ENCODE data around the gene POMGNT1.
"Not testable (repeated sequence)": the region's sequence is repeated elsewhere in the genome, so short reads cannot be mapped to it uniquely, and the experiment has no call there.

POMGNT1 gene

GRCh38 chr1:46197964-46198811 is at the start of gene POMGNT1:
Gene POMGNT1, minus strand, starts transcription at chr1:46198434. Its CDS starts 613 bp downstream, at chr1:46197821.
- H3K4me3 Mint-ChIP-seq, result peak within 1 kb of the TSS; percentile 83
- H3K4me1 Mint-ChIP-seq (ENCODE audit: low read depth), result peaks cover 15% of the 10 kb centered on the region
- no peaks in the 10 kb centered on the region for H3K9me3 Mint-ChIP-seq
- H3K36me3 Mint-ChIP-seq (ENCODE audit: low read depth), result peaks cover 11% of the 10 kb centered on the region
- peak within 1 kb of the TSS; percentile 67 for H3K27ac Mint-ChIP-seq
- no peaks in the 10 kb centered on the region for H3K27me3 Mint-ChIP-seq (ENCODE audit: low read depth)

GRCh38 chr1:46247436-46248121 is 49.3 kb upstream of the POMGNT1 start, which contains the start of gene RAD54L:
Gene RAD54L, plus strand, starts transcription at chr1:46247763. Its CDS starts 643 bp downstream, at chr1:46248406.
- Mint-ChIP-seq H3K4me3 (peak within 1 kb of the TSS; percentile 96), H3K27ac (peak within 1 kb of the TSS; percentile 93), H3K36me3 (ENCODE audit: low read depth) (peaks cover 22% of the 10 kb centered on the region), H3K4me1 (ENCODE audit: low read depth) (peaks cover 31% of the 10 kb centered on the region), H3K9me3 (no peaks in the 10 kb centered on the region), H3K27me3 (ENCODE audit: low read depth) (no peaks in the 10 kb centered on the region)

- Mint-ChIP-seq H3K36me3 (ENCODE audit: low read depth) (peaks cover 14% of the 10 kb centered on the region), H3K4me1 (ENCODE audit: low read depth) (peaks cover 24% of the 10 kb centered on the region), H3K9me3 (no peaks in the 10 kb centered on the region), H3K27ac (peak overlapping the region; percentile 93), H3K4me3 (peak overlapping the region; percentile 96), H3K27me3 (ENCODE audit: low read depth) (no peaks in the 10 kb centered on the region)
Observed at GRCh38 chr1:46246548-46247435, 48.6 kb upstream of the POMGNT1 start.

GRCh38 chr1:46246136-46246535 is 47.9 kb upstream of the POMGNT1 start:
- not testable (repeated sequence) for H3K27me3 Mint-ChIP-seq (ENCODE audit: low read depth); H3K9me3 Mint-ChIP-seq; H3K27ac Mint-ChIP-seq
- Mint-ChIP-seq H3K4me3 (peak overlapping the region; percentile 96), H3K4me1 (ENCODE audit: low read depth) (peaks cover 24% of the 10 kb centered on the region), H3K36me3 (ENCODE audit: low read depth) (peaks cover 12% of the 10 kb centered on the region)

GRCh38 chr1:46244656-46245371 is 46.6 kb upstream of the POMGNT1 start:
- Mint-ChIP-seq H3K9me3 (no peaks in the 10 kb centered on the region), H3K4me1 (ENCODE audit: low read depth) (peaks cover 23% of the 10 kb centered on the region), H3K4me3 (no peak overlapping the region), H3K27ac (no peak overlapping the region), H3K36me3 (ENCODE audit: low read depth) (peaks cover 5% of the 10 kb centered on the region), H3K27me3 (ENCODE audit: low read depth) (no peaks in the 10 kb centered on the region)

- H3K36me3 Mint-ChIP-seq (ENCODE audit: low read depth); H3K27me3 Mint-ChIP-seq (ENCODE audit: low read depth); H3K27ac Mint-ChIP-seq; H3K9me3 Mint-ChIP-seq; H3K4me3 Mint-ChIP-seq: not testable (repeated sequence)
- peaks cover 14% of the 10 kb centered on the region for H3K4me1 Mint-ChIP-seq (ENCODE audit: low read depth)
Observed at GRCh38 chr1:46243831-46244230, 45.6 kb upstream of the POMGNT1 start.

- H3K36me3 Mint-ChIP-seq (ENCODE audit: low read depth), result no peaks in the 10 kb centered on the region
- no peak overlapping the region for H3K4me3 Mint-ChIP-seq
- H3K4me1 Mint-ChIP-seq (ENCODE audit: low read depth), result peaks cover 7% of the 10 kb centered on the region
- no peaks in the 10 kb centered on the region for H3K27me3 Mint-ChIP-seq (ENCODE audit: low read depth)
- H3K9me3 Mint-ChIP-seq, result peaks cover 4% of the 10 kb centered on the region
- no peak overlapping the region for H3K27ac Mint-ChIP-seq
Observed at GRCh38 chr1:46242918-46243317, 44.7 kb upstream of the POMGNT1 start.

GRCh38 chr1:46241733-46242132 is 43.5 kb upstream of the POMGNT1 start:
- not testable (repeated sequence) for H3K4me1 Mint-ChIP-seq (ENCODE audit: low read depth); H3K27me3 Mint-ChIP-seq (ENCODE audit: low read depth)

GRCh38 chr1:46238865-46239264 is 40.6 kb upstream of the POMGNT1 start:
- not testable (repeated sequence) for H3K27me3 Mint-ChIP-seq (ENCODE audit: low read depth); H3K27ac Mint-ChIP-seq; H3K36me3 Mint-ChIP-seq (ENCODE audit: low read depth); H3K4me1 Mint-ChIP-seq (ENCODE audit: low read depth); H3K4me3 Mint-ChIP-seq
- H3K9me3 Mint-ChIP-seq, result peaks cover 11% of the 10 kb centered on the region

More at GRCh38 chr1:46241733-46242132, 43.5 kb upstream of the POMGNT1 start:
- H3K27ac Mint-ChIP-seq; H3K36me3 Mint-ChIP-seq (ENCODE audit: low read depth); H3K4me3 Mint-ChIP-seq: not testable (repeated sequence)
- H3K9me3 Mint-ChIP-seq, result peaks cover 10% of the 10 kb centered on the region

GRCh38 chr1:46236882-46237281 is 38.6 kb upstream of the POMGNT1 start:
- Mint-ChIP-seq H3K27me3 (ENCODE audit: low read depth) (no peaks in the 10 kb centered on the region), H3K27ac (no peak overlapping the region), H3K36me3 (ENCODE audit: low read depth) (no peaks in the 10 kb centered on the region), H3K9me3 (peaks cover 11% of the 10 kb centered on the region), H3K4me3 (no peak overlapping the region), H3K4me1 (ENCODE audit: low read depth) (no peaks in the 10 kb centered on the region)

- not testable (repeated sequence) for H3K27ac Mint-ChIP-seq; H3K4me1 Mint-ChIP-seq (ENCODE audit: low read depth); H3K4me3 Mint-ChIP-seq; H3K27me3 Mint-ChIP-seq (ENCODE audit: low read depth); H3K36me3 Mint-ChIP-seq (ENCODE audit: low read depth); H3K9me3 Mint-ChIP-seq
Observed at GRCh38 chr1:46231231-46231630, 33.0 kb upstream of the POMGNT1 start.

- Mint-ChIP-seq H3K4me3 (no peak overlapping the region), H3K9me3 (no peaks in the 10 kb centered on the region), H3K27ac (no peak overlapping the region), H3K36me3 (ENCODE audit: low read depth) (no peaks in the 10 kb centered on the region), H3K27me3 (ENCODE audit: low read depth) (no peaks in the 10 kb centered on the region), H3K4me1 (ENCODE audit: low read depth) (peaks cover 3% of the 10 kb centered on the region)
Observed at GRCh38 chr1:46224966-46225365, 26.7 kb upstream of the POMGNT1 start.

- no peak overlapping the region for H3K4me3 Mint-ChIP-seq
- H3K27me3 Mint-ChIP-seq (ENCODE audit: low read depth), result no peaks in the 10 kb centered on the region
- H3K36me3 Mint-ChIP-seq (ENCODE audit: low read depth), result no peaks in the 10 kb centered on the region
- no peak overlapping the region for H3K27ac Mint-ChIP-seq
- peaks cover 3% of the 10 kb centered on the region for H3K4me1 Mint-ChIP-seq (ENCODE audit: low read depth)
- H3K9me3 Mint-ChIP-seq, result no peaks in the 10 kb centered on the region
Observed at GRCh38 chr1:46223472-46223943, 25.3 kb upstream of the POMGNT1 start.

GRCh38 chr1:46223055-46223454 is 24.8 kb upstream of the POMGNT1 start:
- H3K27me3 Mint-ChIP-seq (ENCODE audit: low read depth); H3K4me3 Mint-ChIP-seq; H3K36me3 Mint-ChIP-seq (ENCODE audit: low read depth); H3K4me1 Mint-ChIP-seq (ENCODE audit: low read depth); H3K27ac Mint-ChIP-seq; H3K9me3 Mint-ChIP-seq: not testable (repeated sequence)

Measured in T-helper 1 cell treated with Interleukin-12 subunit alpha and Interleukin-12 subunit beta and Interleukin-4 antibody, amounts not matched to agents 30 μg/mL and 1 μg/mL, for 36 hours (primary cell).